ENCODE results near the gene PCNT.
A peak's percentile ranks its signal among the peaks of the same experiment; 100 is the strongest.
"Not testable (repeated sequence)": the region's sequence is repeated elsewhere in the genome, so short reads cannot be mapped to it uniquely, and the experiment has no call there.

PCNT gene

GRCh38 chr21:46448855-46449254, 124.9 kb downstream of the PCNT start:
- CTCF ChIA-PET; H3K9me3 ChIP-seq (ENCODE audit: control insufficient read depth, insufficient read depth, low read depth, low read length); POLR2A ChIA-PET; H3K4me3 ChIP-seq (ENCODE audit: low read depth, low read length); H3K4me1 ChIP-seq (ENCODE audit: control insufficient read depth, insufficient read depth, low read length); H3K27ac ChIP-seq (ENCODE audit: extremely low read depth, low read depth, low read length): not testable (repeated sequence)
- TF ChIP-seq SETDB1 (IDR thresholded peaks at IDR 0.05; ENCODE audit: insufficient read length, low read length) = peak; percentile 64
- 0 out of 2 replicates have a peak, but pooled peaks have one; percentile 14 for TF ChIP-seq ZNF610 (tag by site-specific recombination; IDR thresholded peaks at IDR 0.05; ENCODE audit: borderline replicate concordance)
- TF ChIP-seq ZNF184 (tag by site-specific recombination; IDR thresholded peaks at IDR 0.05) = peak; percentile 70; the same call in 1 of the 2 replicates
- peak; percentile 69 for TF ChIP-seq ZNF529 (tag by site-specific recombination; IDR thresholded peaks at IDR 0.05; ENCODE audit: insufficient replicate concordance)
- peaks cover 9 to 30% of the 10 kb centered on the region in 2 experiments for H3K36me3 ChIP-seq (ENCODE audit: control insufficient read depth in 2 of 2, insufficient read depth in 1 of 2, low read length in 2 of 2)

GRCh38 chr21:46452710-46453109, 128.8 kb downstream of the PCNT start:
- Histone ChIP-seq H3K4me3 (ENCODE audit: low read depth, low read length) (no peak overlapping the region), H3K9me3 (ENCODE audit: control insufficient read depth, insufficient read depth, low read depth, low read length) (no peaks in the 10 kb centered on the region), H3K4me1 (ENCODE audit: control insufficient read depth, insufficient read depth, low read length) (0 out of 2 replicates have a peak, but pooled peaks cover 3% of the 10 kb centered on the region), H3K36me3 (ENCODE audit: control insufficient read depth in 2 of 2, insufficient read depth in 1 of 2, low read length in 2 of 2) (peaks cover 10 to 30% of the 10 kb centered on the region in 2 experiments; a peak in 2 of 3 replicates), H3K27ac (ENCODE audit: extremely low read depth, low read depth, low read length) (no peak overlapping the region)
- TF ChIP-seq ZNF350 (tag by site-specific recombination; IDR thresholded peaks at IDR 0.05) (no peak), PRDM1 (tag by site-specific recombination; IDR thresholded peaks at IDR 0.05) (no peak), ZBTB8A (tag by site-specific recombination; IDR thresholded peaks at IDR 0.05) (no peak), SCRT2 (tag by site-specific recombination; IDR thresholded peaks at IDR 0.05) (peak; percentile 78), HOXC10 (CRISPR knock-in tag; IDR thresholded peaks at IDR 0.05) (no peak), ZNF426 (tag by site-specific recombination; IDR thresholded peaks at IDR 0.05) (no peak), SETDB1 (IDR thresholded peaks at IDR 0.05; ENCODE audit: insufficient read length, low read length) (no peak), SP3 (tag by site-specific recombination; IDR thresholded peaks at IDR 0.05) (no peak)
- POLR2A ChIA-PET = interaction anchor here (0.7 kb wide), 1 partner anchor 1038 kb away, joined by 5 read pairs; no protein-coding TSS in a partner anchor
- CTCF ChIA-PET = no interaction called here

GRCh38 chr21:46454142-46454541, 130.2 kb downstream of the PCNT start:
- H3K9me3 ChIP-seq (ENCODE audit: control insufficient read depth, insufficient read depth, low read depth, low read length) = no peaks in the 10 kb centered on the region
- peaks cover 10 to 30% of the 10 kb centered on the region in 2 experiments; a peak in 2 of 3 replicates for H3K36me3 ChIP-seq (ENCODE audit: control insufficient read depth in 2 of 2, insufficient read depth in 1 of 2, low read length in 2 of 2)
- no peak for TF ChIP-seq ZNF624 (tag by site-specific recombination; IDR thresholded peaks at IDR 0.05)
- TF ChIP-seq IKZF3 (tag by site-specific recombination; IDR thresholded peaks at IDR 0.05) = no peak
- TF ChIP-seq ZNF350 (tag by site-specific recombination; IDR thresholded peaks at IDR 0.05) = 0 out of 2 replicates have a peak, but pooled peaks have one; percentile 27
- no peak for TF ChIP-seq ZNF747 (tag by site-specific recombination; IDR thresholded peaks at IDR 0.05)
- no peak overlapping the region for H3K4me3 ChIP-seq (ENCODE audit: low read depth, low read length)
- CTCF ChIA-PET = no interaction called here
- POLR2A ChIA-PET = no interaction called here
- 0 out of 2 replicates have a peak, but pooled peaks cover 3% of the 10 kb centered on the region for H3K4me1 ChIP-seq (ENCODE audit: control insufficient read depth, insufficient read depth, low read length)
- H3K27ac ChIP-seq (ENCODE audit: extremely low read depth, low read depth, low read length) = no peak overlapping the region

GRCh38 chr21:46454634-46455390, 130.9 kb downstream of the PCNT start:
- H3K4me1 ChIP-seq (ENCODE audit: control insufficient read depth, insufficient read depth, low read length) = 0 out of 2 replicates have a peak, but pooled peaks cover 3% of the 10 kb centered on the region
- CTCF ChIA-PET = interaction anchor here (1.9 kb wide), 1 partner anchor 302 kb away, joined by 6 read pairs; no protein-coding TSS in a partner anchor
- H3K27ac ChIP-seq (ENCODE audit: extremely low read depth, low read depth, low read length) = no peak overlapping the region
- POLR2A ChIA-PET = interaction anchor here (0.6 kb wide), 1 partner anchor 9 kb away, joined by 4 read pairs; no protein-coding TSS in a partner anchor
- no peaks in the 10 kb centered on the region for H3K9me3 ChIP-seq (ENCODE audit: control insufficient read depth, insufficient read depth, low read depth, low read length)
- TF ChIP-seq ZNF266 (tag by site-specific recombination; IDR thresholded peaks at IDR 0.05; ENCODE audit: low read depth) (no peak), HOXD13 (CRISPR knock-in tag; IDR thresholded peaks at IDR 0.05; ENCODE audit: borderline replicate concordance) (no peak)
- H3K36me3 ChIP-seq (ENCODE audit: control insufficient read depth in 2 of 2, insufficient read depth in 1 of 2, low read length in 2 of 2) = peaks cover 10 to 30% of the 10 kb centered on the region in 2 experiments; a peak in 2 of 3 replicates
- no peak overlapping the region for H3K4me3 ChIP-seq (ENCODE audit: low read depth, low read length)

All from HEK293 (cell line).